ENCODE measurements around the gene POU2F3. TPM values are rescaled to one million over a fixed set of nuclear protein-coding genes. Genes with fewer than 3 reads are reported as not detected.

Gene POU2F3
- total and polyA plus RNA-seq, 2 of the 13 experiments (the other 11 are each of a cell fraction or from before 2014, with no cell fraction given): not detected

- TF ChIP-seq RERE (CRISPR knock-in tag; IDR thresholded peaks at IDR 0.05; ENCODE audit: low read depth) (no peak), GATAD2A (CRISPR knock-in tag; IDR thresholded peaks at IDR 0.05) (no peak), ZNF101 (CRISPR knock-in tag; IDR thresholded peaks at IDR 0.05; ENCODE audit: borderline replicate concordance, low read depth) (no peak), DNMT3B (CRISPR knock-in tag; conservative IDR thresholded peaks at IDR 0.05) (no peak), CENPBD1 (CRISPR knock-in tag; IDR thresholded peaks at IDR 0.05; ENCODE audit: borderline replicate concordance, low read depth) (no peak), MIER3 (CRISPR knock-in tag; IDR thresholded peaks at IDR 0.05; ENCODE audit: borderline replicate concordance) (no peak), ERF (CRISPR knock-in tag; IDR thresholded peaks at IDR 0.05) (no peak), ZNF570 (CRISPR knock-in tag; IDR thresholded peaks at IDR 0.05; ENCODE audit: borderline replicate concordance) (no peak), NFAT5 (CRISPR knock-in tag; IDR thresholded peaks at IDR 0.05) (no peak), SIX4 (CRISPR knock-in tag; IDR thresholded peaks at IDR 0.05) (no peak)
These were observed 16.2 kb downstream of the POU2F3 start (continued) for GRCh38 chr11:120256178-120256577.
